ENCODE data around the gene EPAS1. TPM values are rescaled to one million over a fixed set of nuclear protein-coding genes. Genes with fewer than 3 reads are reported as not detected.

EPAS1 gene
- total RNA-seq, 1 experiment from 2014 or later: 8.5 TPM

- Mint-ChIP-seq H3K36me3 (no peaks in the 10 kb centered on the region), H3K4me3 (no peak overlapping the region), H3K27ac (no peak overlapping the region), H3K9me3 (no peaks in the 10 kb centered on the region), H3K4me1 (peaks cover 22% of the 10 kb centered on the region), H3K27me3 (ENCODE audit: low read depth) (no peaks in the 10 kb centered on the region; the same call in 1 of the 2 replicates)
- ATAC-seq (no peak), DNase-seq (ENCODE audit: low spot score) (no peak)
- no peak for TF ChIP-seq MAX (CRISPR knock-in tag; IDR thresholded peaks at IDR 0.05)
- no peak for TF ChIP-seq SOX15 (CRISPR knock-in tag; IDR thresholded peaks at IDR 0.05)
- TF ChIP-seq KAT7 (CRISPR knock-in tag; IDR thresholded peaks at IDR 0.05; ENCODE audit: borderline replicate concordance): no peak
- no peak for TF ChIP-seq STAT6 (CRISPR knock-in tag; conservative IDR thresholded peaks at IDR 0.05; ENCODE audit: low read depth)
- TF ChIP-seq ELF4 (CRISPR knock-in tag; IDR thresholded peaks at IDR 0.05; ENCODE audit: low read depth): no peak
- no peak for TF ChIP-seq GTF2I (CRISPR knock-in tag; conservative IDR thresholded peaks at IDR 0.05)
- CTCF ChIA-PET: no interaction called here
- POLR2A ChIA-PET: no interaction called here
These were observed 23.9 kb upstream of the EPAS1 start for GRCh38 chr2:46273225-46273863.

- H3K4me3 Mint-ChIP-seq: no peak overlapping the region
- POLR2A ChIA-PET: no interaction called here
- TF ChIP-seq ZSCAN18 (CRISPR knock-in tag; IDR thresholded peaks at IDR 0.05) (no peak), ARID4B (CRISPR knock-in tag; IDR thresholded peaks at IDR 0.05; ENCODE audit: borderline replicate concordance) (no peak)
- peaks cover 22% of the 10 kb centered on the region for H3K4me1 Mint-ChIP-seq
- H3K9me3 Mint-ChIP-seq: no peaks in the 10 kb centered on the region
- CTCF ChIA-PET: no interaction called here
- ATAC-seq: no peak
- DNase-seq (ENCODE audit: low spot score): no peak
- no peaks in the 10 kb centered on the region; the same call in 1 of the 2 replicates for H3K27me3 Mint-ChIP-seq (ENCODE audit: low read depth)
- H3K27ac Mint-ChIP-seq: no peak overlapping the region
- H3K36me3 Mint-ChIP-seq: no peaks in the 10 kb centered on the region
These were observed 23.3 kb upstream of the EPAS1 start for GRCh38 chr2:46273919-46274318.

GRCh38 chr2:46274586-46274985 is 22.6 kb upstream of the EPAS1 start:
- POLR2A ChIA-PET: no interaction called here
- TF ChIP-seq GTF2I (CRISPR knock-in tag; conservative IDR thresholded peaks at IDR 0.05): no peak
- Mint-ChIP-seq H3K4me1 (peaks cover 19% of the 10 kb centered on the region), H3K36me3 (no peaks in the 10 kb centered on the region), H3K27me3 (ENCODE audit: low read depth) (no peaks in the 10 kb centered on the region; the same call in 1 of the 2 replicates), H3K27ac (no peak overlapping the region), H3K9me3 (no peaks in the 10 kb centered on the region), H3K4me3 (no peak overlapping the region)
- ATAC-seq (no peak), DNase-seq (ENCODE audit: low spot score) (no peak)
- CTCF ChIA-PET: no interaction called here

GRCh38 chr2:46275995-46276394 is 21.2 kb upstream of the EPAS1 start:
- ChIA-PET CTCF (interaction anchor here (1.0 to 2.2 kb wide), 7 partner anchors 10 to 213 kb away, joined by 3 to 11 read pairs (median 6); no protein-coding TSS in a partner anchor), POLR2A (no interaction called here)
- DNase-seq (ENCODE audit: low spot score): peak; percentile 71
- Mint-ChIP-seq H3K4me1 (peaks cover 10% of the 10 kb centered on the region), H3K36me3 (no peaks in the 10 kb centered on the region), H3K9me3 (no peaks in the 10 kb centered on the region), H3K4me3 (no peak overlapping the region), H3K27me3 (ENCODE audit: low read depth) (no peaks in the 10 kb centered on the region; the same call in 1 of the 2 replicates), H3K27ac (no peak overlapping the region)
- peak; percentile 96 for ATAC-seq
- TF ChIP-seq ZBTB43 (CRISPR knock-in tag; IDR thresholded peaks at IDR 0.05): no peak
- TF ChIP-seq ETV6 (CRISPR knock-in tag; IDR thresholded peaks at IDR 0.05): 0 out of 2 replicates have a peak, but pooled peaks have one; percentile 33
- no peak for TF ChIP-seq OVOL2 (CRISPR knock-in tag; IDR thresholded peaks at IDR 0.05; ENCODE audit: borderline replicate concordance)
- no peak for TF ChIP-seq ZSCAN18 (CRISPR knock-in tag; IDR thresholded peaks at IDR 0.05)
- TF ChIP-seq CTCF (IDR thresholded peaks at IDR 0.05): no peak

Data from WTC11 (cell line).